Stimulated activated CD4-positive, alpha-beta T cell treated with anti-CD3 and anti-CD28 coated beads, Interleukin-2, amount 100 ng/mL, for 24 hours (primary cell): ENCODE results near the gene KCNQ4.

Experiments used
- DNase-seq, 2 donors: peaks; one replicate each; pipeline ENCODE4 v3.0.0-alpha.2; 2020

Gene KCNQ4

DNA sequence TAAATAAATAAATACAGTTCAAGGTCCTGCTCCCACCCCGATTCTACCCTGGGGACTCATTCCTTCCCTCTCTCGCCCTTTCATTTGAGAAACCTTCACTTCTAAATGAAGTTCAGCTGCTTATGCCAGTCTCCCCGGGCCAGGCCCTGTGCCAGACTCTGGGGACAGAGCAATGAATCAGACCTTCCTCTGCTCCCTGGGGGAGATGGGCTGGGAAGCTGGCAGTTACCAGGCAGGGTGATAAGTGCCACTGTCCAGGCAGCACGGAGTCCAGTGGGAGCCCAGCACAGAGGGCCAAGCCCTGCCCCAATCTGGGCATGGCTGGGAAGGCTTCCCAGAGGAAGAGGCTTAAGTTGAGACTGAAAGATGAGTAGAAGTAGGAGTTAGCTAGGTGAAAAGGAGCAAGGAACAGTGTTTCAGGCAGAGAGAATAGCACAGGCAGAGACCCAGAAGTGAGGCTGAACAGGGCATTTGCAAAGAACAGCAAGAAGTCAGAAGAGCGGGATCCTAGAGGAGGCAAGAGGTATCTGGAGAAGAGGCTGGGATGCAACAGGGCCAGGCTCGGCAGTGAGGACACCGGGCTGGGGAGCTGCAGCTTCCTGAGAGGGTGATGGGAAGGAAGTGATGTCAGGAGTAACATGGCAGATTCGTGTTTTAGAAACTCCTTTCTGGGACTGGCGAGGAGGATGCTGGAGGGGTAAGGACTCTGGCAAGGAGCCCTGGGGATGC lies 13.5 kb downstream of the KCNQ4 start:
- DNase-seq: no peak

DNA sequence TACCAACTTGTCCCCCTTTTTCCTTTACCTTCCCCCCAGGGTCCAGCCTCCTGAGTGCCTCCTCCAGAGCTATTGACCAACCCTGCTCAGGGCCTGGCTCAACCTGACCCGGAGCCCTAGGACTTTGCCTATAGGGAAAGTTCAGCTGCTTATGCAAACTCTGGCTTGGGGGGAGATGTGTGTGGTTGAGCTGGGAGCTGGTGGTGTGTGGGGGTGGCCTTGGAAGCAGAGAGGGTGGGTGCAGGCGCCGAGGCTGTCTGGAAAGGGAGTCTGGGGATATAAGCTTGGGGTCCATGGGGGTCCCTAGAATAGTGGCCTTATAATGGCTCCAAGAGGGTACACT lies 14.1 kb downstream of the KCNQ4 start:
- DNase-seq: no peak

DNA sequence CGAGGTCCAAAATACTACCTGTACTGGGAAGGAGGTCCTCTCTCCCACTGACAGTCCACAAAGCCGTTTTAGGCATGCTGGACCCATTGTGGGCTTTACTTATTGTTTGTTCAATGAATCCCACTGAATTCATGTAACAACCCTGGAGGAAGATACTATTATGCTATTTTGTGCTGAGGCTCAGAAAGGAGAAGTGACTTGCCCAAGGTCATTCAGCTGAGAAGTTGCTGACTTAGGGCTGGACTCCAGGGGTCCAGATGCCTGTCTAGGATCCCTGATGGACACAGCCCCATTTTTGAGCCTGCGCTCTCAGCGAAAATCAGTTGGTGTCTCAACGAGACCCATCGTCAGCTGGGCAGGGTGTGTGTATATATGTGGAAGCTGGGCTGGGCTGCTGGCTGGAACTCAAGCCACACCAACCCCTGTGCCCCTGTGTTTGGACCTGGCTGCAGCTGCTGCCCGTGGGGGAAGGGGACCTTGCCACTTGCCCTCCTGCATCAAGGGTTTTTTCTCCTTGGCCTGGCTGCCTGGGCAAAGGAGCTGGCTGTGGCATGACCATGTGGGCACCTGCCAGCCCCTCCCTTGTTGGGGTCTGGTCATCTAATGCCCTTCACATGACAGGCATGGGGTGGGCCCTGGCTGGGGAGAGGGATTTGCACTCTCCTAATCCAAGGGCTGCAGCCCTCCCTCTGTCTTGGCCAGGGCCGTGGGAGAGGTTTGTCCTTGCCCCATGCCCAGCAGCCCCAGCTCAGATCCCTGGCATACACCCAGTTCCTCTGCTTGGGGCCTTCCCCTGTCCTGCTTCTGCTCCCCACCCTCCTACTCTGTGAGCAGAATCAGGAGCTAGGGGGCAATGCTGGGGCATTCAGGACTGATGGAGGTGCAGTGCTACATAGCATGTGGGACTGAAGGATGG lies 15.0 kb downstream of the KCNQ4 start:
- no peak for DNase-seq

DNA sequence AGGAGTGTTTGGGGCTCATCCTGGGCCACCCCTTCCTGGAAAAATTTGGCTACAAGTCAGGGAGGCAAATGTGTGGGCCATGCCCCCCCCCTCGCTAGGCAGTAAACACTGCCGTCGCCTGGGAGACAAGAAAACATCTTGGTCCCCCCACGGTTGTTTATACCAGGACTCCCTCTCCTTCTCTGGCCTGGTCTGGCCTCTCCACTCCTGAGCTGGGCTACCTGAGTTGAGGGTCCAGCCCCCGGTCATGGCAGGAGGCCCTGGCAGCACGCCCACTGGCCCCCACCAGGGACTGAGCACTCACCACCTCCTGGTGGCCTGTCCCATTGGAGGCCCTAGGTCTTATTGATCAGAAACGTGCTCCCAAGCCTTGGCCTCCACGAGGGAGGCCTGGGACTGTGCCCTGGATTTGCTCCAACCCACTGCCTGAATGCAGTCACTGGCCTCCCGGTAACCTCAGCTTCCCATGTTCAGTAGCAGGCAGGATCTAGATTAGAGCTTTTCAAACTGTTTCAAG lies 15.8 kb downstream of the KCNQ4 start:
- no peak for DNase-seq

DNA sequence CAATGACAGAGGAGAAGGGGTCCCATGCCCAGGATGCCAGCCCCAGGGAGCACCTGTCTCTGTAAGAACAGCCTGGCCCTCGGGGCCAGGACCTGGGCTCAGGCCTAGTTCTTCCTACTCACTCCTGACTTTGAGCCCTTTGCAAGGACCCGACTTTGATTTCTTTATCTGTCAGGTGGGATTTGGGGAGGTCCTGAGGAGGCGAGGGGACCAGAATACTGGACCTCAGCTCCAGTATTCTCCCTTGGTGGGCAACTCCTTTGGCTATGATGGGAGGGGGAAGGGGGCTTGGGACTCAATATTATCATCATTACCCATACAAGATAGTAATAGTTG lies 18.1 kb downstream of the KCNQ4 start:
- DNase-seq: no peak

DNA sequence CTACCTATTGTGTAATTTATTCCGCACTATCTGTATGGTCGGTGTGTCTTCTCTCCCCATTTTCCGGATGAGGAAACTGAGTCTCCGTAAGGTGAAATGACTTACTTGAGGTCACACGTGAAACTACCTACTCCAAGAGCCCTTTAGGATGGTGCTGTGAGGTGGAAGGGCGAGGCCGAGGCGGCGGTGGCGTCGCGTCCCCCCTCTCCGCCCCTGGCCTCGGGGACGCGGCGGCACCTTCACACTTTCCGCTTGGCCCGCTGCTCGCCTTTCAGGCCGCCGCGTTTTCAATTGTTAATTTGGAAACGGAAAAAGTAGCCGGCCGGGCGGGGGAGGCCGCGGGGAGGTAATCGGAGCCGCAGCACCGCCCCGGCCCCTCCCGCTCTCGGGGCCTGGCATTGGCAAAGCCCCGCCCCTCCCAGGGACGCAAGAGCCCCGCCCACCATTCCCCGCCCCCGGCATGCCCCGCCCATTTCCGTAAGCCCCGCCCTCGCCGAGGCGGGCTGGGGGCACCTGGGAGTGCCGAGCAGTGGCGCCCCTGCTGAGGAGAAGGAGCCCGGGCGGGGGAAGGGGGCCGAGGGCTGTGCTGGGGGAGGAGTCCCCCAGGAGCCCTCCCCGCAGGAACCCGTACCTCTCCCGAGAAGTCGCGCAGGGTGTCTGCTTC lies 18.6 kb downstream of the KCNQ4 start:
- DNase-seq: peak; percentile 84 to 86

DNA sequence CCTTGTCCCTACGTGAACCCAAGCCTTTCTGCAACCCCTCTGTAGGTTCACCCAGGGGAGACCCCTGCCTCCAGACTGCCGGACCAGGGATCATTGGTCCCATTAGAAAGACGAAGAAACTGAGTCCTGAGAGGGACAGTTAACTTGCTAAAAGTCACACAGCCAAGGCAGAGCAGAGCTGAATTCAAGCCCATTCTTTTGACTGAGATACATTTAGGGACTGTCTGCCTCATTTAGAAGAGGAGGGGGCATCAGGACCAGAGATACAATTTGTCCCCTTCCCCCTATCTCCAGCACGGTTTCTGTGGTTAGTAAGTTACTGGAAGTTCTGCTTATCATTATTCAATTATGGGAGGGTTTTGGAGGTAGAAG lies 19.1 kb downstream of the KCNQ4 start:
- no peak for DNase-seq

DNA sequence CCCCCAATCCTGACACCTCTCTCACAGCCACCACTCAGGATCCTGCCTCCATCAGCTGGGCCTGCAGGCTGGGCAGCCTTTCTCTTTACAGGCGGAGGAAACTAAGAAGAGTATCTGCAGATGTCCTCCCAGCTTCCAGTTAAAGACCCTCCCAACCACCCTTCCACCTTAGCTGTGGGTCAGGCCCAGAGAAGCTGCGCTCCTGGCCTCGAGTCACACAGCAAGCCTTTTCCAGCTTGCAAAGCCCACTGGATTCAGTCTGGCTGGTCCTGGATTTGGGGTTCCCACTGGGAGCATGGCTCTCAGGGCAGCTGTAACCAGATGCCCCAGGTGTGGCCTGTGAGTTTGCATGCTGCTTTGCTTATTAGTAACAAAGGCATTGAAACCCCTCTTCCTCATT lies 19.9 kb downstream of the KCNQ4 start:
- DNase-seq: no peak

DNA sequence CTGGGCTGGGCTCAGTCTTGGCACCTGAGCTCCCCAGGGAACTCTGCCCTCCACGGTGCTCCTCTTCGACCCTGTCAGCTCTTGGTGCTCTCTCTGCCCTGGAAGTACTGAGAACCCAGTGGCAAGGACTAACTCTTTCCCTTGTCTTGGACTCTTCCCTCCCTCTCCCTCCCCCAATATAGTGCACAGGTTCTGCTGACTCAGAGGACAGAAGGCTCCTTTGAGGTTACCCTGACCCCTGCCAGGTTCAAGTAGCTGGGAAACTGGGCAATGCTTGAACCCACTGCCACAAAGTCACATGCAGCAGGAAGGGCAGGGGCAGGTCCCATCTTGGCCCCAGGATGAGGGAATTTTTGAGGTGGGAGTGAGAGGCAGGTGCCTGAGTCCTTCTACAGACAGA lies 20.3 kb downstream of the KCNQ4 start:
- no peak for DNase-seq

DNA sequence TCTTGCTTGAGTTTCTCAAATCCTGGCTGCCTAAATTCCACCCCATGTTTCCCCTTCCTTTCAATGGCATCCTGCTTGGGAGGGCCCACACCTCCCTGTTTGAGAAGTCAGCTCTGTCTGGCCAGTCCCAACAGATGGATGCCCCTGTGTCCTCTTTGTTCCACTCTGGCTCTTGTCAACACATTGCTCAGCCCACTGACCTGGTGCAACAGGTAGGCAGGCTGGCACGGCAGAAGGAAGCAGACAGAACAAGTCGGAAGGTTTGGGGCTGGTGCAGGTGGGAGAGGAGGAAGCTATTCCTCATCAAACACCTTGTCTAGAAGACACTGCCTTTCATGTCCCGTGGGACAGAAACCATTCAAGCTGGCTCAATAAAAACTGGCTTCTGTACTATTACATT lies 22.7 kb downstream of the KCNQ4 start:
- DNase-seq: no peak

DNA sequence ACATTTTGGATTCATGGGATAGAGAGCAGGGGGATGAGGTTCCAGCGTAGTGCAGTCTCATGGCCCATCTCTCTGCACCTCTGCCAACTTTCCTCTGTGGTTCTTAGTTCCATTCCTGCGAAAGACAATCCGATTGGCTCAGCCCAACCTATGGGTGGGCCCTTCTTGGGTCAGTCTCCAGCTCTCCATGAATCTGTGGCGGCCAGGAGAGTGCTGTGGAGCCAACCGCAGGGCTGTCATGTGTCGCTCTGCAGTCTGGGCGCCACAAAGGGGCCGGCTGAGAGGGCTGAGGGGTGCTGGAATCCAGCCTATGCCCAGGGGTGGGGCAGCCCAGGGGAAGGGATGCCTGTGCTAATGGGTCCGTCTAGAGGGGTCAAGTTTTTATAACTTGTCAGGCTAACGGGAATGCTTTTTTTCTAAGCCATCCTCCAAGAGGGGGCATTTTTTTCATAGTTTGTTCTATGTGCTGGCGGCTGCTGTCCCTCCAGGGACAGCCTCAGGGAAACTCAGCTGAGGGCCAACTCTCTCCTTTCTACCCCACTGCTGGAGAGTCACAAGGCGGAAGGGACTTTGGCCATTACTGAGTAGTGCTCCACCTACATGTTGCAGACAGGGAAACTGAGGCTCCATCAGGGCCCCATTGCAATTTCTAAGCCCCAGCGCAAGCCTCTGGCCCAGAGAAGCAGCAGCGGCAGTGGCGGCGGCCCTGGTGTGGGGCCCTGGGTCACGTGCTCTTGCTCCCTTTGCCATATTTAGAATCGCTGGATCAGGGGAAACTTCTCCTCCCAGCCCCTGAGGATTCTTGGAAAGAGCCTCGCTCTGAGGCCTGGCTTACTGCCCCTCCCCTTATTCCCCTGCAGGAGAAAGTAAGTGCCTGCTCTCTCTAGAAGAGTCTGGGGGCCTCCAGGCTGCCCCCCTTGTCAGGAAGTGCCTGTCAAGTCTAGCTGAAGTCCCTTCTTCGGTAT lies 23.4 kb downstream of the KCNQ4 start:
- DNase-seq: no peak

DNA sequence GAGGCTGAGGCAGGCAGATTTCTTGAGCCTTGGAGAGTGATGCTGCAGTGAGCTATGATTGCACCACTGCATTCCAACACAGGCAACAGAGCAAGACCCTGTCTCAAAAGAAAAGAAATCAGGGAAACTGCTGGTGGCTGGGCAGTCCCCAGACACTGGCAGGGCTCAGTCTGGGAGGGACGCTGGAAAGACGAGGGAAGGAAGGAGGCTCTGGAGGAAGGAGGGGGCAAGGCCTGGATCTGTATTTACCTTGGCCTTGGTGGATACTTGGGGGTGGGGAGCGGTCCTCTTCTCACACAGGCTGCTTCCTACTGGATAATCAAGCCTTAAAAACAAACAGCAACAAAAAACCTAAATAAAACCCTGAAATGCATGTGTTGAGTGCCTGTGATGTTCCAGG lies 24.4 kb downstream of the KCNQ4 start:
- no peak for DNase-seq

DNA sequence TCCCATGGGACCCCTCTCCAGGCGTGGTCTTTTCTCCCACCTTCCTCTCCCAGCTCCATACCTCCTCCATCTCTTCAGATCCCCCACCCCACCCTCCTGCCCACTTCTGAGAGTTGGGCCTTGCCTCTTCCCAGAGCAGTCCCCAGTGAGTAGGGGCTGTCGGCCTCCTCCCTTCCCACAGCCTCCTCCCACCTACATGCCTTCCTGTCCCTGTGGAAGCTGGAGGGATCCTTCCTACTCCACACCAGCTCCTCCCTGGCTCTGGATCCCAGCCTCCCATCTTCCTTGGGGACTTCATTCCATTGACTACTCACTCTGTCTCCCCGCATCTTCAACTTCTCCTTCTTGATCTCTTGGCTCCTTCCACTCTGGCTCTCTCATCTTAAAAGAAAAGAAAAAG lies 24.9 kb downstream of the KCNQ4 start:
- DNase-seq: no peak

DNA sequence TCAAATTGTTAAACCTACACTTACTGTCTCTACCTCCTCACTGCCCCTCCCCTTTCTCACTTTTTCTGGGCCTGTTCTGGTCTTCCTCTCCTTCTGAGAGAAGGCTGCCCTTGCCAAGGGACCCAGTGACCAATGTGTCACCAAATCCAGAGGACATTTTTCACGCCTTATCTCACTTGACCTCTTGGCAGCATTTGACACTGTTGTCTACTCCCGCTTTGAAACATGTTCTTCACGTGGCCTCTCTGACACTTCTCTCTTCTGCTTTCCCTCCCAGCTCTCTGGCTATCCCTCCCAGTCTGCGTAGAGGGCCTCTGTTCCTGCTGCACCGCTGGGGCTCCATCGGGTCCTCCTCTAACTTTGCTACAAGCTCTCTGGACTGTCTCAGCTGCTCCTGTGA lies 25.3 kb downstream of the KCNQ4 start:
- DNase-seq: no peak

DNA sequence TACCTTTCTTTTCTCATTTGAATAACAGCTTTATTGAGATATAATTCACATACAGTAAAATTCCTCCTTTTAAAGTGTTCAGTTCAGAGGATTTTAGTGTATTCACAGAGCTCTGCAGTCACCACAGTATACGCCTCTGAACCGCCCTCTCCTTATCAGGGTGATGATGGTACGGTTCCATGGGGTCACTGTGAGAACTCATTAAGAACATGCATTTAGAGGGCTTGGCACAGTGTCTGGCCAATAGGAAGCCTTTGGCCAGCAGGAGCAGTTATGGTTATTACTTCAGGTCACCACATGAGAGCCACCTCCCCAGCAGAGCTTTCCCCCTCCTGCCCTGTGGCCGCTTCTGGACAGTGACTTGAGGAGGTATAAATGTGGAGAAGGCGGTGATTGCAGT lies 27.3 kb downstream of the KCNQ4 start:
- DNase-seq: no peak

DNA sequence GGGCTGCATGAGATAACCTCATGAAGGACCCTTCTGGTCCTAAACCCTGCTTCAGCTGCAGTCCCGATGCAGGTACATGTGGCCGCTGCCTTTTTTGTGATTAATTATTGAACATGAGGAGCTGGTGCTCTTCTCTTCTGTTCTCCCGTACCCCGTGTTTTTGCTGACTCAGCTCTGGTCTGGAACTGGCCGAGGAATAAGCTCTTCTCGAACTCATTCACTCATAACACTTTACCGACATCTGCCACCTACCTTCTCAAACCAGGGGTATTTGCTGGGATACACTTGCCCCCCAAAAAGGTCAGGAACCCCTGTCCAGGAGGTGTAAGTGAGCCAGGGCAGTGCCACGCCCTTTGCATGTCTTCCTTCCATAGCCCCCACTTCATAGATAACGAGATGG lies 31.8 kb downstream of the KCNQ4 start:
- DNase-seq: no peak

DNA sequence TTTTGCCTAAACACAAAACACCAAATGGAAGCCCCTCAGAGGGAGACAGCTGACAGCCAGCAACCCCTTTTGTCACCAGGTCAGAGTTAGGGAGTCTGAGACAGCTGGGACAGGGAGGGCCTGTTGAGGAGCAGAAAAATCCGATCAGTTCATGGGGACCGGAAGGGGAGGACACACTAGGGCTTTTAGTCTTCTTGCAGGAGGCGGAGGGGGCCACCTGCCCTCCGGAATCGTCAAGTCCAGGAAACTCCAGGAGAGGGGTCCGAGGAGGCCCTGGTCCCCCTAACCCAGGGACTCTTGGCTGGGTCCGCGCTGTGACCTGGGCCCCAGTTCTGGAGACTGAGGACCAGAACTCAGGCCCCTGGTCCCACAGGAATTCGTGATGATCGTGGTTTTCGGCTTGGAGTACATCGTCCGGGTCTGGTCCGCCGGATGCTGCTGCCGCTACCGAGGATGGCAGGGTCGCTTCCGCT lies 34.2 kb downstream of the KCNQ4 start:
- DNase-seq: no peak

DNA sequence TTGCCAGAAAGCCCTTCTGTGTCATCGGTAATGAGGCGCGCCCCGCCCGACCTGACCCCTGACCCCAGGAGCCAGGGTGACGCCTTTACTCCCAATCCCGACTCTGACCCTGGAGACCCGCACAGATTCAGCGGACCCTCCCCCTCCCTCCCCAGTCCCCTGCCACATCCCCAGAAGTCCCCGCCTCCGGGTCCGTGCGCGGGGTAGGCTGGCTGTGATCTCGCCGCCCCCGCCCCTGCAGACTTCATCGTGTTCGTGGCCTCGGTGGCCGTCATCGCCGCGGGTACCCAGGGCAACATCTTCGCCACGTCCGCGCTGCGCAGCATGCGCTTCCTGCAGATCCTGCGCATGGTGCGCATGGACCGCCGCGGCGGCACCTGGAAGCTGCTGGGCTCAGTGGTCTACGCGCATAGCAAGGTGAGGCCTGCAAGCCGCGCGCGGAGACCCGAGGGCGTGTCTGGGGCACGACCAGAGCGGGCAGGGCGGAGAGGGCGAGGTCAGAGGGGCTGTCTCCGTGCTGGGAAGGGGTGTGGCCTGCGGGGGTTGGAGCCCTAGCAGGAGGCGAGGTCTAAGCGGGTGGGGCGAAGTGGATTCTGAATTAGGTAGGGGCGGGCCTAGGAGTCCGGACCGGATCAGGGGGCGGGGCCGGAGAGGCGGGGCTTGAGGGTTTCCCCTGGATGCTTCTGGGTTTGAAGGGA lies 34.8 kb downstream of the KCNQ4 start:
- peak; percentile 87 to 89 for DNase-seq

DNA sequence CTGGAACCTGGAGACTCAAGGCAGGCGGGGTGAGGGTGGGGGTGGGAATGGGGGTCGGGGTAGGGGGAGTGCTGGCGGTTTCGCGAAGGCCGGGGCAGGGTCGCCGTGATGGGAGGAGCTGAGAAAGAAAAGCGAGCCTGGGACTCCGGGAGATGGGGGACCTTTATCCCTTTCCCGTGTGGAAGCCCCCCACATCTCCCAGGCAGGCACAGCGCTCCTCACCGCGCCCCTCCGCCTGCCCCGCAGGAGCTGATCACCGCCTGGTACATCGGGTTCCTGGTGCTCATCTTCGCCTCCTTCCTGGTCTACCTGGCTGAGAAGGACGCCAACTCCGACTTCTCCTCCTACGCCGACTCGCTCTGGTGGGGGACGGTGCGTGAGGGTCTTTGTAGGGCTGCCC lies 35.5 kb downstream of the KCNQ4 start:
- no peak for DNase-seq

DNA sequence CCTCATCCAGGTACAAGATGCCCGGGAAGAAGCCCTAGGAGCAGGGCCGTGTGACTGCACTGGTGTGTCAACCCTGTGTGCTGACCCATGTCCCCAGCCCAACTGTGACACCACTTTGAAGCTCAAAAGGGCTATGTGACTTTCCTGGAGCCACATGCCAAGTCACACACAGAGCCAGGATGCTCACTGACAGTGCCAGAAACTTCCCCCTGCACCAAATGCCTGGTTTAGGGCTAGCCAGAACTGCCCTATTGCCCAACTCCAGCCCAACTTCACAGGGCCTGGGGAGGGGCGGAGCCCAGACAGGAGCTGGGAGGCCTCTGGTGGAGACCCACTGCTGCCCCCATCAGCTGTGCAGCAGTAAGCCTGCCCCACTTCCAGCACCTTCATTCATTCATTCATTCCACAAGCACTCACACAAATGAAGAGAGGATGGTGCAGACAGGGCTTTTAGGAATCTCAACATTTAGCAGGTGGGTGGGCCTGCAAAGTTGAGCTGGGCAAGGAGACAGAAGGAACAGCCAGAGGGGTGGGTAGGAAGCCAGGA lies 36.7 kb downstream of the KCNQ4 start:
- DNase-seq: no peak

DNA sequence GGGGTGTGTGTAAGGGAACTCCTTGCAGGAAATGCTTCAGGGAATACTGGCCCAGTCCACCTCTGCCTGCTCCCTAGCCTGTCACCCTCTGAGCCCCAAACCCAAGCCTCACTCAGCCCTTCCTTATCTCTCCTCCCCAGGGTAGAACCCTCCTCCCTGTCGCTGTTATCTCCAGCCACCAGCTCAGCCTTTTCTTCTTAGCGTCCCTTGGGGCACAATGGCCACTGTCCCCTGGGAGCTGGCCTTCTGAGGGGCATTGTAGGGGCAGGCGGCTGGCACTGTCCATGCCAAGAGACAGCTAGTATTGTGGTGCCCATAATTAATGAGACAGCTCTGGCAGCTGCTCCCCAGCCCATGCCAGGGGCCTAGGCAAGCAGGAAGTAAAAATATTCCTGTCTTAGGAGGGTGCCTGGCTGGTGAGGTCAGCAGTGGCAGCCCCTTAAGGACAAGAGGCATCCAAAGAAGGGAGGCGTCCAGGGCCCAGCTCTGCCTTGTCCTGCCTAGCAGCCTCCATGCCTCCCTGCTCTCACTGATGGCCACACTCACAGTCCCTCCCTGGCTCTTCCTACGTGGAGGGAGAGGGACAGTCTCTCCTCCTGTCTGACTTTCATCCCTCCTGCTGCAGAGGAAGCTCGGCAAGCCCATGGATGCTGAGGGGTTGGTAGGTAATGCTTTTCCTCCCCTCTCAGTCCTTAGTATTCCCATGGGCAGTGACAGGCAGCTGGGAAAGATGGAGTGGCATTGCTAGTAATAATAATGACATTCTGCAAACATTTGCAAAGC lies 37.5 kb downstream of the KCNQ4 start:
- DNase-seq: no peak
